ENCODE results near the gene GYG2.

Gene GYG2

GRCh38 chrX:2819345-2820135 lies 9.2 kb upstream of the GYG2 start:
- no peaks in the 10 kb centered on the region for H3K9me2 ChIP-seq (ENCODE audit: low read depth, low read length)
- H3K9ac ChIP-seq (ENCODE audit: low read length): no peak overlapping the region
- no peak overlapping the region for H3K27ac ChIP-seq (ENCODE audit: low read depth, low read length, poor library complexity, severe bottlenecking)
- H3K4me3 ChIP-seq (ENCODE audit: low read depth, low read length, poor library complexity, severe bottlenecking): no peak overlapping the region
- TF ChIP-seq EZH2 (IDR thresholded peaks at IDR 0.05; ENCODE audit: borderline replicate concordance, low read length) (no peak), CTCF (IDR thresholded peaks at IDR 0.05; ENCODE audit: low read length) (peak; percentile 42)
- no peaks in the 10 kb centered on the region for H3K27me3 ChIP-seq (ENCODE audit: insufficient read depth, low read length)
- H3K4me2 ChIP-seq (ENCODE audit: low read length): no peak overlapping the region
- no peaks in the 10 kb centered on the region for H3K9me3 ChIP-seq (ENCODE audit: low read length)
- H3K36me3 ChIP-seq (ENCODE audit: insufficient read depth, low read length): no peaks in the 10 kb centered on the region
- no peaks in the 10 kb centered on the region for H3F3A ChIP-seq (ENCODE audit: insufficient read depth, low read length)
- H3K79me2 ChIP-seq (ENCODE audit: insufficient read depth, low read length): no peaks in the 10 kb centered on the region
- no peak overlapping the region for H2AFZ ChIP-seq (ENCODE audit: low read length)
- no peaks in the 10 kb centered on the region for H3K4me1 ChIP-seq (ENCODE audit: insufficient read depth, low read length, severe bottlenecking)
- H4K20me1 ChIP-seq (ENCODE audit: insufficient read depth, low read length): no peaks in the 10 kb centered on the region

GRCh38 chrX:2820136-2820771 lies 8.5 kb upstream of the GYG2 start:
- H3K9me2 ChIP-seq (ENCODE audit: low read depth, low read length): no peaks in the 10 kb centered on the region
- H3K4me1 ChIP-seq (ENCODE audit: insufficient read depth, low read length, severe bottlenecking): no peaks in the 10 kb centered on the region
- no peak for TF ChIP-seq EZH2 (IDR thresholded peaks at IDR 0.05; ENCODE audit: borderline replicate concordance, low read length)
- no peak for TF ChIP-seq CTCF (IDR thresholded peaks at IDR 0.05; ENCODE audit: low read length)
- H3F3A ChIP-seq (ENCODE audit: insufficient read depth, low read length): no peaks in the 10 kb centered on the region
- no peaks in the 10 kb centered on the region for H3K79me2 ChIP-seq (ENCODE audit: insufficient read depth, low read length)
- H3K9me3 ChIP-seq (ENCODE audit: low read length): no peaks in the 10 kb centered on the region
- H3K27me3 ChIP-seq (ENCODE audit: insufficient read depth, low read length): no peaks in the 10 kb centered on the region
- no peak overlapping the region for H2AFZ ChIP-seq (ENCODE audit: low read length)
- no peak overlapping the region for H3K27ac ChIP-seq (ENCODE audit: low read depth, low read length, poor library complexity, severe bottlenecking)
- no peak overlapping the region for H3K4me2 ChIP-seq (ENCODE audit: low read length)
- no peaks in the 10 kb centered on the region for H4K20me1 ChIP-seq (ENCODE audit: insufficient read depth, low read length)
- no peaks in the 10 kb centered on the region for H3K36me3 ChIP-seq (ENCODE audit: insufficient read depth, low read length)
- H3K9ac ChIP-seq (ENCODE audit: low read length): no peak overlapping the region
- no peak overlapping the region for H3K4me3 ChIP-seq (ENCODE audit: low read depth, low read length, poor library complexity, severe bottlenecking)

GRCh38 chrX:2823795-2824386 lies 4.8 kb upstream of the GYG2 start:
- Histone ChIP-seq H3F3A (ENCODE audit: insufficient read depth, low read length) (no peaks in the 10 kb centered on the region), H3K9ac (ENCODE audit: low read length) (no peak overlapping the region), H2AFZ (ENCODE audit: low read length) (no peak overlapping the region), H3K4me1 (ENCODE audit: insufficient read depth, low read length, severe bottlenecking) (no peaks in the 10 kb centered on the region), H3K27ac (ENCODE audit: low read depth, low read length, poor library complexity, severe bottlenecking) (no peak overlapping the region), H3K4me3 (ENCODE audit: low read depth, low read length, poor library complexity, severe bottlenecking) (no peak overlapping the region), H3K36me3 (ENCODE audit: insufficient read depth, low read length) (no peaks in the 10 kb centered on the region), H3K27me3 (ENCODE audit: insufficient read depth, low read length) (no peaks in the 10 kb centered on the region), H4K20me1 (ENCODE audit: insufficient read depth, low read length) (no peaks in the 10 kb centered on the region), H3K9me3 (ENCODE audit: low read length) (no peaks in the 10 kb centered on the region), H3K9me2 (ENCODE audit: low read depth, low read length) (no peaks in the 10 kb centered on the region), H3K79me2 (ENCODE audit: insufficient read depth, low read length) (no peaks in the 10 kb centered on the region), H3K4me2 (ENCODE audit: low read length) (no peak overlapping the region)
- TF ChIP-seq EZH2 (IDR thresholded peaks at IDR 0.05; ENCODE audit: borderline replicate concordance, low read length): no peak
- TF ChIP-seq CTCF (IDR thresholded peaks at IDR 0.05; ENCODE audit: low read length): no peak

Measured in OCI-LY1 (cell line).